Endodermal cell (in vitro differentiated cells): ENCODE results near the gene NOS2. TPM values are rescaled to one million over a fixed set of nuclear protein-coding genes. Genes with fewer than 3 reads are reported as not detected.
"Not testable (repeated sequence)": the region's sequence is repeated elsewhere in the genome, so short reads cannot be mapped to it uniquely, and the experiment has no call there.

Experiments used
- DNase-seq: peaks from one replicate; pipeline ENCODE4 v3.0.0-alpha.2; 2017
- H3K27ac ChIP-seq: 2 replicates; pipeline ENCODE4 v1.5.1; 2013; ENCODE audit warnings: mild to moderate bottlenecking, low read depth, low read length, moderate library complexity
- H3K27me3 ChIP-seq: 2 replicates; pipeline ENCODE4 v1.6.1; 2013; ENCODE audit warnings: mild to moderate bottlenecking, low read length, moderate library complexity; ENCODE audit not compliant: insufficient read depth, control insufficient read depth, poor library complexity, severe bottlenecking
- H3K36me3 ChIP-seq: 2 replicates; pipeline ENCODE4 v1.7.0; 2013; ENCODE audit warnings: mild to moderate bottlenecking, low read length, moderate library complexity; ENCODE audit not compliant: control insufficient read depth, insufficient read depth
- H3K4me1 ChIP-seq: one replicate; pipeline ENCODE4 v1.7.0; 2013; ENCODE audit warnings: low read length; ENCODE audit not compliant: control insufficient read depth, insufficient read depth
- H3K4me3 ChIP-seq: 2 replicates; pipeline ENCODE4 v1.5.1; 2013; ENCODE audit warnings: mild to moderate bottlenecking, low read length, moderate library complexity
- H3K9ac ChIP-seq: 2 replicates; pipeline ENCODE4 v1.6.1; 2013; ENCODE audit warnings: mild to moderate bottlenecking, low read length, moderate library complexity; ENCODE audit not compliant: poor library complexity, severe bottlenecking; ENCODE audit errors: extremely low read depth
- H3K9me3 ChIP-seq: 2 replicates; pipeline ENCODE4 v1.6.1; 2013; ENCODE audit warnings: mild to moderate bottlenecking, low read length, moderate library complexity; ENCODE audit not compliant: control insufficient read depth
- H3K27ac Mint-ChIP-seq: 2 replicates; pipeline ENCODE4 v1.8.0; 2020; ENCODE audit warnings: mixed read lengths
- H3K27me3 Mint-ChIP-seq: 2 replicates; pipeline ENCODE4 v1.8.0; 2021; ENCODE audit warnings: mild to moderate bottlenecking, mixed read lengths; ENCODE audit not compliant: insufficient read depth
- H3K36me3 Mint-ChIP-seq: 2 replicates; pipeline ENCODE4 v1.8.0; 2020; ENCODE audit warnings: low read depth, mixed read lengths
- H3K4me1 Mint-ChIP-seq: 2 replicates; pipeline ENCODE4 v1.8.0; 2020; ENCODE audit warnings: mixed read lengths
- H3K4me3 Mint-ChIP-seq: 2 replicates; pipeline ENCODE4 v1.8.0; 2020; ENCODE audit warnings: mild to moderate bottlenecking, moderate library complexity, mixed read lengths
- H3K9me3 Mint-ChIP-seq: 2 replicates; pipeline ENCODE4 v1.8.0; 2020; ENCODE audit warnings: mild to moderate bottlenecking, mixed read lengths
- CTCF ChIP-seq: fragments of 200-600 bp; sonication (generic); conservative IDR thresholded peaks from 2 replicates; pipeline ENCODE4 v1.5.0; 2021; ENCODE audit warnings: antibody characterized with exemption, mild to moderate bottlenecking
- WGBS, 2 experiments: methylation state at CpG; one replicate each; pipeline versions ENCODE4 v1.1.5 to v1.1.7; 2013; ENCODE audit warnings: missing lambda C conversion rate in 2 of 2, mixed read lengths in 1 of 2; ENCODE audit not compliant: insufficient coverage in 1 of 2, insufficient read length in 1 of 2; 5-methylcytosine and 5-hydroxymethylcytosine counted together
- total RNA-seq, 2 donors: library from RNA; stranded (reverse); fragmentation: NEBNext Ultra II Directional in 1 of 2; extraction: Animal tissue kit (Norgen Biotek cat#: 25700) in 1 of 2; gene quantifications; 2 replicates in 1 of 2; 3 replicates in 1 of 2; pipeline ENCODE4 v1.2.1, GENCODE V29; 2021

The NOS2 gene
- total RNA-seq, 2 donors from 2014 or later, result 0.26 to 0.62 TPM

- Histone ChIP-seq H3K27ac (no peak overlapping the region), H3K4me3 (no peak overlapping the region), H3K9ac (no peak overlapping the region), H3K27me3 (no peaks in the 10 kb centered on the region), H3K9me3 (peaks cover 27% of the 10 kb centered on the region), H3K36me3 (no peaks in the 10 kb centered on the region), H3K4me1 (peaks cover 3% of the 10 kb centered on the region)
- H3K36me3 Mint-ChIP-seq, result no peaks in the 10 kb centered on the region
- H3K9me3 Mint-ChIP-seq, result peaks cover 32% of the 10 kb centered on the region
- WGBS, 2 experiments, result 79 to 83% methylated on average over 1 to 4 of the region's 4 CpGs
- H3K27ac Mint-ChIP-seq, result no peak overlapping the region
- H3K27me3 Mint-ChIP-seq, result no peaks in the 10 kb centered on the region
- no peak overlapping the region for H3K4me3 Mint-ChIP-seq
- no peak for TF ChIP-seq CTCF
- peaks cover 11% of the 10 kb centered on the region for H3K4me1 Mint-ChIP-seq
- no peak for DNase-seq
Observed at GRCh38 chr17:27824745-27825144, 24.4 kb upstream of the NOS2 start.

GRCh38 chr17:27824176-27824715 is 23.9 kb upstream of the NOS2 start:
- 94 to 100% methylated on average over 1 to 3 of the region's 3 CpGs for WGBS, 2 experiments
- Mint-ChIP-seq H3K27ac (no peak overlapping the region), H3K4me3 (no peak overlapping the region), H3K9me3 (peaks cover 32% of the 10 kb centered on the region), H3K27me3 (no peaks in the 10 kb centered on the region), H3K4me1 (peaks cover 11% of the 10 kb centered on the region), H3K36me3 (no peaks in the 10 kb centered on the region)
- Histone ChIP-seq H3K27me3 (no peaks in the 10 kb centered on the region), H3K27ac (no peak overlapping the region), H3K9ac (no peak overlapping the region), H3K9me3 (peaks cover 27% of the 10 kb centered on the region), H3K4me1 (peaks cover 3% of the 10 kb centered on the region), H3K4me3 (no peak overlapping the region), H3K36me3 (no peaks in the 10 kb centered on the region)
- DNase-seq, result no peak
- no peak for TF ChIP-seq CTCF

GRCh38 chr17:27822108-27822507 is 21.8 kb upstream of the NOS2 start:
- not testable (repeated sequence) for H3K27ac ChIP-seq, H3K36me3 Mint-ChIP-seq, H3K27me3 Mint-ChIP-seq, H3K27me3 ChIP-seq, H3K36me3 ChIP-seq, H3K9ac ChIP-seq, DNase-seq, H3K4me3 Mint-ChIP-seq, H3K4me3 ChIP-seq, H3K27ac Mint-ChIP-seq, H3K4me1 ChIP-seq
- 85% methylated on average over 10 of the region's 10 CpGs for WGBS, 2 experiments
- H3K4me1 Mint-ChIP-seq, result peaks cover 11% of the 10 kb centered on the region
- peaks cover 27% of the 10 kb centered on the region for H3K9me3 ChIP-seq
- H3K9me3 Mint-ChIP-seq, result peaks cover 32% of the 10 kb centered on the region

GRCh38 chr17:27821318-27821717 is 21.0 kb upstream of the NOS2 start:
- 93 to 94% methylated on average over 2 to 3 of the region's 3 CpGs for WGBS, 2 experiments
- H3K4me1 Mint-ChIP-seq, result peaks cover 11% of the 10 kb centered on the region
- no peak for TF ChIP-seq CTCF

More at GRCh38 chr17:27821318-27821717, 21.0 kb upstream of the NOS2 start:
- Mint-ChIP-seq H3K27me3 (no peaks in the 10 kb centered on the region), H3K36me3 (no peaks in the 10 kb centered on the region), H3K9me3 (peaks cover 32% of the 10 kb centered on the region), H3K4me3 (no peak overlapping the region), H3K27ac (no peak overlapping the region)
- H3K27me3 ChIP-seq, result no peaks in the 10 kb centered on the region
- H3K9me3 ChIP-seq, result peaks cover 27% of the 10 kb centered on the region
- no peak for DNase-seq
- H3K4me3 ChIP-seq, result no peak overlapping the region
- H3K4me1 ChIP-seq, result peaks cover 3% of the 10 kb centered on the region
- no peak overlapping the region for H3K27ac ChIP-seq
- H3K9ac ChIP-seq, result no peak overlapping the region
- H3K36me3 ChIP-seq, result no peaks in the 10 kb centered on the region
